ENCODE measurements around the gene CCDC148.

Gene CCDC148

GRCh38 chr2:158207354-158207753 is 249.2 kb downstream of the CCDC148 start:
- Histone ChIP-seq H3K9me3 (ENCODE audit: control insufficient read depth in 2 of 2, low read length in 2 of 2) (no peaks in the 10 kb centered on the region), H3K27me3 (ENCODE audit: control insufficient read depth in 2 of 2, insufficient read depth in 2 of 2, low read length in 2 of 2) (no peaks in the 10 kb centered on the region), H3K27ac (ENCODE audit: low read depth in 2 of 2, low read length in 2 of 2) (no peak overlapping the region), H3K36me3 (ENCODE audit: control insufficient read depth in 2 of 2, insufficient read depth in 2 of 2, low read length in 2 of 2) (no peaks in the 10 kb centered on the region), H3K4me1 (ENCODE audit: control insufficient read depth in 2 of 2, insufficient read depth in 2 of 2, low read length in 2 of 2) (peaks cover under 1 to 10% of the 10 kb centered on the region in 2 donors), H3K4me3 (ENCODE audit: low read length in 2 of 2) (no peak overlapping the region), H3K9ac (ENCODE audit: low read depth in 1 of 2, low read length in 2 of 2) (no peak overlapping the region)

GRCh38 chr2:158205215-158205614 is 251.3 kb downstream of the CCDC148 start:
- Histone ChIP-seq H3K27me3 (ENCODE audit: control insufficient read depth in 2 of 2, insufficient read depth in 2 of 2, low read length in 2 of 2) (no peaks in the 10 kb centered on the region), H3K4me1 (ENCODE audit: control insufficient read depth in 2 of 2, insufficient read depth in 2 of 2, low read length in 2 of 2) (peaks cover 2 to 10% of the 10 kb centered on the region in 2 donors), H3K27ac (ENCODE audit: low read depth in 2 of 2, low read length in 2 of 2) (peak overlapping the region; percentile 59 to 66), H3K36me3 (ENCODE audit: control insufficient read depth in 2 of 2, insufficient read depth in 2 of 2, low read length in 2 of 2) (no peaks in the 10 kb centered on the region), H3K4me3 (ENCODE audit: low read length in 2 of 2) (no peak overlapping the region), H3K9ac (ENCODE audit: low read depth in 1 of 2, low read length in 2 of 2) (no peak overlapping the region), H3K9me3 (ENCODE audit: control insufficient read depth in 2 of 2, low read length in 2 of 2) (no peaks in the 10 kb centered on the region)

GRCh38 chr2:158204741-158205165 is 251.8 kb downstream of the CCDC148 start:
- no peaks in the 10 kb centered on the region for H3K9me3 ChIP-seq (ENCODE audit: control insufficient read depth in 2 of 2, low read length in 2 of 2)
- H3K4me3 ChIP-seq (ENCODE audit: low read length in 2 of 2): no peak overlapping the region
- peaks cover 2 to 10% of the 10 kb centered on the region in 2 donors for H3K4me1 ChIP-seq (ENCODE audit: control insufficient read depth in 2 of 2, insufficient read depth in 2 of 2, low read length in 2 of 2)

GRCh38 chr2:158202161-158202815 is 254.3 kb downstream of the CCDC148 start:
- Histone ChIP-seq H3K27me3 (ENCODE audit: control insufficient read depth in 2 of 2, insufficient read depth in 2 of 2, low read length in 2 of 2) (no peaks in the 10 kb centered on the region), H3K9me3 (ENCODE audit: control insufficient read depth in 2 of 2, low read length in 2 of 2) (no peaks in the 10 kb centered on the region), H3K4me1 (ENCODE audit: control insufficient read depth in 2 of 2, insufficient read depth in 2 of 2, low read length in 2 of 2) (peaks cover 2 to 10% of the 10 kb centered on the region in 2 donors), H3K36me3 (ENCODE audit: control insufficient read depth in 2 of 2, insufficient read depth in 2 of 2, low read length in 2 of 2) (no peaks in the 10 kb centered on the region), H3K27ac (ENCODE audit: low read depth in 2 of 2, low read length in 2 of 2) (no peak overlapping the region), H3K4me3 (ENCODE audit: low read length in 2 of 2) (no peak overlapping the region), H3K9ac (ENCODE audit: low read depth in 1 of 2, low read length in 2 of 2) (no peak overlapping the region)

More at GRCh38 chr2:158204741-158205165, 251.8 kb downstream of the CCDC148 start:
- Histone ChIP-seq H3K9ac (ENCODE audit: low read depth in 1 of 2, low read length in 2 of 2) (no peak overlapping the region), H3K27me3 (ENCODE audit: control insufficient read depth in 2 of 2, insufficient read depth in 2 of 2, low read length in 2 of 2) (no peaks in the 10 kb centered on the region), H3K27ac (ENCODE audit: low read depth in 2 of 2, low read length in 2 of 2) (peak overlapping the region; percentile 59 to 66), H3K36me3 (ENCODE audit: control insufficient read depth in 2 of 2, insufficient read depth in 2 of 2, low read length in 2 of 2) (no peaks in the 10 kb centered on the region)

- H3K9ac ChIP-seq (ENCODE audit: low read depth in 1 of 2, low read length in 2 of 2): no peak overlapping the region
- peaks cover 2 to 5% of the 10 kb centered on the region in 2 donors for H3K4me1 ChIP-seq (ENCODE audit: control insufficient read depth in 2 of 2, insufficient read depth in 2 of 2, low read length in 2 of 2)
- H3K27ac ChIP-seq (ENCODE audit: low read depth in 2 of 2, low read length in 2 of 2): no peak overlapping the region
- H3K27me3 ChIP-seq (ENCODE audit: control insufficient read depth in 2 of 2, insufficient read depth in 2 of 2, low read length in 2 of 2): no peaks in the 10 kb centered on the region
- no peaks in the 10 kb centered on the region for H3K36me3 ChIP-seq (ENCODE audit: control insufficient read depth in 2 of 2, insufficient read depth in 2 of 2, low read length in 2 of 2)
- no peak overlapping the region for H3K4me3 ChIP-seq (ENCODE audit: low read length in 2 of 2)
- H3K9me3 ChIP-seq (ENCODE audit: control insufficient read depth in 2 of 2, low read length in 2 of 2): no peaks in the 10 kb centered on the region
These were observed 256.5 kb downstream of the CCDC148 start for GRCh38 chr2:158199928-158200650.

- Histone ChIP-seq H3K4me3 (ENCODE audit: low read length in 2 of 2) (no peak overlapping the region), H3K4me1 (ENCODE audit: control insufficient read depth in 2 of 2, insufficient read depth in 2 of 2, low read length in 2 of 2) (peaks cover 0 to 2% of the 10 kb centered on the region in 2 donors), H3K9me3 (ENCODE audit: control insufficient read depth in 2 of 2, low read length in 2 of 2) (no peaks in the 10 kb centered on the region), H3K9ac (ENCODE audit: low read depth in 1 of 2, low read length in 2 of 2) (no peak overlapping the region), H3K36me3 (ENCODE audit: control insufficient read depth in 2 of 2, insufficient read depth in 2 of 2, low read length in 2 of 2) (no peaks in the 10 kb centered on the region), H3K27me3 (ENCODE audit: control insufficient read depth in 2 of 2, insufficient read depth in 2 of 2, low read length in 2 of 2) (no peaks in the 10 kb centered on the region), H3K27ac (ENCODE audit: low read depth in 2 of 2, low read length in 2 of 2) (no peak overlapping the region)
These were observed 258.6 kb downstream of the CCDC148 start for GRCh38 chr2:158197940-158198339.

- Histone ChIP-seq H3K4me1 (ENCODE audit: control insufficient read depth in 2 of 2, insufficient read depth in 2 of 2, low read length in 2 of 2) (peaks cover 3 to 11% of the 10 kb centered on the region in 2 donors), H3K9me3 (ENCODE audit: control insufficient read depth in 2 of 2, low read length in 2 of 2) (no peaks in the 10 kb centered on the region), H3K4me3 (ENCODE audit: low read length in 2 of 2) (no peak overlapping the region), H3K36me3 (ENCODE audit: control insufficient read depth in 2 of 2, insufficient read depth in 2 of 2, low read length in 2 of 2) (no peaks in the 10 kb centered on the region), H3K27ac (ENCODE audit: low read depth in 2 of 2, low read length in 2 of 2) (no peak overlapping the region), H3K27me3 (ENCODE audit: control insufficient read depth in 2 of 2, insufficient read depth in 2 of 2, low read length in 2 of 2) (no peaks in the 10 kb centered on the region), H3K9ac (ENCODE audit: low read depth in 1 of 2, low read length in 2 of 2) (no peak overlapping the region)
These were observed 262.3 kb downstream of the CCDC148 start for GRCh38 chr2:158194229-158194628.

GRCh38 chr2:158192515-158193443 is 263.8 kb downstream of the CCDC148 start:
- H3K4me3 ChIP-seq (ENCODE audit: low read length in 2 of 2): no peak overlapping the region
- H3K9me3 ChIP-seq (ENCODE audit: control insufficient read depth in 2 of 2, low read length in 2 of 2): no peaks in the 10 kb centered on the region
- H3K9ac ChIP-seq (ENCODE audit: low read depth in 1 of 2, low read length in 2 of 2): no peak overlapping the region
- H3K27me3 ChIP-seq (ENCODE audit: control insufficient read depth in 2 of 2, insufficient read depth in 2 of 2, low read length in 2 of 2): no peaks in the 10 kb centered on the region
- H3K27ac ChIP-seq (ENCODE audit: low read depth in 2 of 2, low read length in 2 of 2): no peak overlapping the region
- no peaks in the 10 kb centered on the region for H3K36me3 ChIP-seq (ENCODE audit: control insufficient read depth in 2 of 2, insufficient read depth in 2 of 2, low read length in 2 of 2)
- peaks cover 3 to 11% of the 10 kb centered on the region in 2 donors for H3K4me1 ChIP-seq (ENCODE audit: control insufficient read depth in 2 of 2, insufficient read depth in 2 of 2, low read length in 2 of 2)

GRCh38 chr2:158191076-158191895 is 265.3 kb downstream of the CCDC148 start:
- H3K9me3 ChIP-seq (ENCODE audit: control insufficient read depth in 2 of 2, low read length in 2 of 2): no peaks in the 10 kb centered on the region
- no peaks in the 10 kb centered on the region for H3K36me3 ChIP-seq (ENCODE audit: control insufficient read depth in 2 of 2, insufficient read depth in 2 of 2, low read length in 2 of 2)
- no peaks in the 10 kb centered on the region for H3K27me3 ChIP-seq (ENCODE audit: control insufficient read depth in 2 of 2, insufficient read depth in 2 of 2, low read length in 2 of 2)
- H3K9ac ChIP-seq (ENCODE audit: low read depth in 1 of 2, low read length in 2 of 2): no peak overlapping the region
- H3K4me3 ChIP-seq (ENCODE audit: low read length in 2 of 2): peak overlapping the region in 1 of 2 donors; percentile 13
- peak overlapping the region in 1 of 2 donors; percentile 5 for H3K27ac ChIP-seq (ENCODE audit: low read depth in 2 of 2, low read length in 2 of 2)
- peaks cover 3 to 11% of the 10 kb centered on the region in 2 donors for H3K4me1 ChIP-seq (ENCODE audit: control insufficient read depth in 2 of 2, insufficient read depth in 2 of 2, low read length in 2 of 2)
